HCT116 (cell line): ENCODE data around the gene FAM83F. TPM values are rescaled to one million over a fixed set of nuclear protein-coding genes. Genes with fewer than 3 reads are reported as not detected.

ENCODE experiments used
- ATAC-seq: fragments of 200-7000 bp; cut with Tn5 transposase; 2 replicates; pipeline ENCODE4 v1.9.1; 2020; ENCODE audit warnings: mild to moderate bottlenecking, moderate library complexity
- BruUV-seq: library from RNA; stranded (reverse); fragments of 400-500 nt; replicated peaks from 2 replicates; lab custom pipeline; 2021; lab: Mats Ljungman, UMichigan
- CTCF ChIA-PET: fragments of 300-600 bp; sonication (Branson Sonifier 250); formaldehyde crosslinking; loops from one replicate; lab custom pipeline; 2021; ENCODE audit warnings: antibody characterized with exemption; lab: Charles Lee
- POLR2A ChIA-PET: fragments of 300-600, 350-600 bp; sonication (Branson Sonifier 250); formaldehyde crosslinking; loops from one replicate; lab custom pipeline; 2021; ENCODE audit warnings: antibody characterized with exemption; lab: Charles Lee
- RAD21 ChIA-PET, 2 experiments: fragments of 300-600 bp; sonication (Branson Sonifier 250); formaldehyde crosslinking; loops; one replicate each; lab custom pipeline; 2023; ENCODE audit warnings: low total read pairs in 2 of 2; ENCODE audit not compliant: uncharacterized antibody in 2 of 2, unreplicated experiment in 2 of 2, low non-redundant PET in 1 of 2; lab: Charles Lee
- DNase-seq: peaks from one replicate; pipeline ENCODE4 v3.0.0-alpha.2; 2010; ENCODE audit warnings: low read depth, low spot score
- H2AFZ ChIP-seq: fragments of 200-600 bp; shearing (Covaris generic), sonication (generic); 2 replicates; pipeline ENCODE4 v1.6.1; 2017; ENCODE audit warnings: low read depth, mixed run types, mixed read lengths, antibody characterized with exemption, low read length; ENCODE audit not compliant: poor library complexity, severe bottlenecking
- H3K27ac ChIP-seq: 2 replicates; pipeline ENCODE4 v1.5.1; 2012; ENCODE audit warnings: low read depth, low read length
- H3K27me3 ChIP-seq: fragments of 200-600 bp; sonication (generic); 2 replicates; pipeline ENCODE4 v1.6.1; 2016; ENCODE audit warnings: mixed run types, low read length, mixed read lengths; ENCODE audit not compliant: insufficient read depth
- H3K36me3 ChIP-seq, 2 experiments: fragments of 200-500 bp in 1 of 2; fragments of 200-600 bp in 1 of 2; sonication (Bioruptor generic) in 1 of 2; sonication (generic) in 1 of 2; 2 replicates each; pipeline versions ENCODE4 v1.5.1 to v1.6.1; 2014 to 2016; ENCODE audit warnings: low read length in 2 of 2, inconsistent platforms in 1 of 2, mixed read lengths in 1 of 2, mixed run types in 1 of 2; ENCODE audit not compliant: insufficient read depth in 2 of 2, control insufficient read depth in 1 of 2
- H3K4me1 ChIP-seq, 2 experiments: fragments of 200-600 bp in 1 of 2; sonication (generic) in 1 of 2; 2 replicates each; pipeline versions ENCODE4 v1.5.1 to v1.6.1; 2012 to 2017; ENCODE audit warnings: low read length in 2 of 2, inconsistent platforms in 1 of 2, mild to moderate bottlenecking in 1 of 2, mixed read lengths in 1 of 2, mixed run types in 1 of 2, moderate library complexity in 1 of 2; ENCODE audit not compliant: insufficient read depth in 2 of 2, control insufficient read depth in 1 of 2
- H3K4me2 ChIP-seq: fragments of 200-600 bp; sonication (generic); 2 replicates; pipeline ENCODE4 v1.6.1; 2017; ENCODE audit warnings: mixed run types, low read length, mixed read lengths
- H3K4me3 ChIP-seq, 2 experiments: fragments of 200-600 bp in 1 of 2; sonication (generic) in 1 of 2; replicated peaks in 1 of 2; 2 replicates each; pipeline ENCODE4 v1.5.1; 2011 to 2016; ENCODE audit warnings: low read length in 2 of 2, control low read depth in 1 of 2, low read depth in 1 of 2, mild to moderate bottlenecking in 1 of 2, mixed read lengths in 1 of 2, mixed run types in 1 of 2
- H3K79me2 ChIP-seq: fragments of 200-600 bp; sonication (generic); 2 replicates; pipeline ENCODE4 v1.6.1; 2017; ENCODE audit warnings: mild to moderate bottlenecking, mixed run types, low read length, moderate library complexity, mixed read lengths; ENCODE audit not compliant: insufficient read depth
- H3K9ac ChIP-seq: fragments of 200-600 bp; sonication (generic); 2 replicates; pipeline ENCODE4 v1.6.1; 2016; ENCODE audit warnings: low read length, mixed read lengths
- H3K9me2 ChIP-seq: fragments of 200-600 bp; sonication (generic), shearing (Covaris generic); 2 replicates; pipeline ENCODE4 v1.6.1; 2017; ENCODE audit warnings: mixed run types, mild to moderate bottlenecking, moderate library complexity; ENCODE audit not compliant: insufficient read depth
- H3K9me3 ChIP-seq, 2 experiments: fragments of 200-500 bp in 1 of 2; fragments of 200-600 bp in 1 of 2; sonication (Bioruptor generic) in 1 of 2; sonication (generic) in 1 of 2; 2 replicates each; pipeline ENCODE4 v1.6.1; 2014 to 2017; ENCODE audit warnings: low read length in 2 of 2, mixed read lengths in 2 of 2, inconsistent platforms in 1 of 2, low read depth in 1 of 2, mild to moderate bottlenecking in 1 of 2, mixed run types in 1 of 2, moderate library complexity in 1 of 2; ENCODE audit not compliant: control insufficient read depth in 1 of 2, insufficient read depth in 1 of 2
- H4K20me1 ChIP-seq: fragments of 200-600 bp; sonication (generic), shearing (Covaris generic); 2 replicates; pipeline ENCODE4 v1.6.1; 2017; ENCODE audit warnings: mixed run types, mild to moderate bottlenecking, moderate library complexity; ENCODE audit not compliant: insufficient read depth
- CEBPB ChIP-seq: IDR thresholded peaks from 2 replicates; pipeline ENCODE4 v1.6.1; 2012; ENCODE audit warnings: low read depth
- EGR1 ChIP-seq: IDR thresholded peaks from 2 replicates; pipeline ENCODE4 v1.6.1; 2012; ENCODE audit warnings: low read depth
- ELF1 ChIP-seq: IDR thresholded peaks from 2 replicates; pipeline ENCODE4 v1.6.1; 2012; ENCODE audit warnings: low read depth, borderline replicate concordance
- EZH2phosphoT487 ChIP-seq: fragments of 200-600 bp; IDR thresholded peaks from 2 replicates; pipeline ENCODE4 v1.6.1; 2018; ENCODE audit warnings: antibody characterized with exemption, borderline replicate concordance
- FOSL1 ChIP-seq: IDR thresholded peaks from 2 replicates; pipeline ENCODE4 v1.6.1; 2012; ENCODE audit warnings: low read depth
- SIN3A ChIP-seq: IDR thresholded peaks from 2 replicates; pipeline ENCODE4 v1.6.1; 2012; ENCODE audit warnings: low read depth
- SRF ChIP-seq: IDR thresholded peaks from 2 replicates; pipeline ENCODE4 v1.6.1; 2012; ENCODE audit warnings: low read depth
- YY1 ChIP-seq: IDR thresholded peaks from 2 replicates; pipeline ENCODE4 v1.6.1; 2011; ENCODE audit warnings: low read length, low read depth, moderate library complexity, mild to moderate bottlenecking; ENCODE audit not compliant: insufficient replicate concordance; ENCODE audit errors: extremely low read depth
- intact Hi-C: fragments of 100-400 bp; cut with micrococcal nuclease; formaldehyde crosslinking; loops from 2 replicates; pipeline ENCODE4 v1.10.0; 2022
- total RNA-seq: library from RNA; stranded (reverse); gene quantifications from one replicate; pipeline ENCODE4 v1.2.1, GENCODE V29; 2021; ENCODE audit not compliant: unreplicated experiment
- TF ChIP-seq, protein P1 (sequence below): IDR thresholded peaks from 2 replicates; pipeline ENCODE4 v1.6.1; 2011; ENCODE audit warnings: mild to moderate bottlenecking, low read length, moderate library complexity; ENCODE audit not compliant: insufficient replicate concordance; ENCODE audit errors: extremely low read depth
- TF ChIP-seq, protein P2 (sequence below), 3 experiments: fragments of 200-600 bp in 1 of 3; sonication (generic) in 1 of 3; IDR thresholded peaks in 2 of 3; conservative IDR thresholded peaks in 1 of 3; 2 replicates each; pipeline ENCODE4 v1.5.1; 2012 to 2017; ENCODE audit warnings: low read depth in 2 of 3, low read length in 2 of 3, antibody characterized with exemption in 1 of 3, borderline replicate concordance in 1 of 3, control low read depth in 1 of 3, mild to moderate bottlenecking in 1 of 3, mixed read lengths in 1 of 3, mixed run types in 1 of 3, moderate library complexity in 1 of 3; ENCODE audit not compliant: insufficient read depth in 1 of 3
- TF ChIP-seq, protein P3 (sequence below): IDR thresholded peaks from 2 replicates; pipeline ENCODE4 v1.6.1; 2012

FAM83F gene
- total RNA-seq, 1 experiment from 2014 or later, result 24.5 TPM

DNA sequence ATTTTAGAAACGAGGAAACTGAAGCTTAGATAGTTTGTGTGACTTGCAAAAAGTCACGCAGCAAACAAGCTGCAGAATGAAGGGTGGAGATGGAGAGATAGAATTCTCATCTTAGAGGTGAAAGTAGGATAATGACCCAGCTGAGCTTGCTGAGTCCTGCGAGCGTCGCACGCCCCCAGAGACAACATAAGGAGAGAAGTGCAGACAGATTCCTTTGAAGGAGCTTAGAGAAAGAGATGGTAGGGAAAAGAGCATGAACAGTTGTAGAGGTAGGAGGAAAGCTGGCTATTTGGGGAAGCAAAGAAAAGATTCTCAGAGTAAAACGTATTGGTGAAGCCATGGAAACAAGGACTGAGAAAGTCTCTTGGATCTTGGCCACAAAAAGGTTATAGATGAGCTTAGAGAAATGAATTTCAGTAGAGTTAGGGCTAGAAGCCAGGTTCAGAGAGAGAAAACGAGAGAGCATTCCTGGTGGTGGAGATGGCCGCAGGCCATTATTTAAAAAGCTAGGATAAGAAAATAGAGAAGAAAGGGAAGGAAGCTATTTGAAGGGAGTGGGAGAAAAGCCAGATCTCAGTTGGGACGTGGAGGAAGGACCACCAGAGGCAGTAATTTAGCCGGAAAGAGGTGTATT, 44.8 kb downstream of the FAM83F start:
- Histone ChIP-seq H4K20me1 (no peaks in the 10 kb centered on the region), H3K9ac (no peak overlapping the region), H3K9me3 (no peaks in the 10 kb centered on the region), H2AFZ (no peak overlapping the region), H3K27me3 (no peaks in the 10 kb centered on the region), H3K79me2 (no peaks in the 10 kb centered on the region), H3K4me2 (no peak overlapping the region), H3K9me2 (no peaks in the 10 kb centered on the region)
- ChIA-PET POLR2A (interaction anchor here (0.8 to 1.1 kb wide), 2 partner anchors 11 to 520 kb away, joined by 3 to 4 read pairs; no protein-coding TSS in a partner anchor), RAD21 (no interaction called here), CTCF (interaction anchor here (0.7 to 1.8 kb wide), 5 partner anchors 15 to 561 kb away, joined by 3 to 6 read pairs (median 4); no protein-coding TSS in a partner anchor)
- BruUV-seq, result no TSS peak
- intact Hi-C loops, result loop anchor here (5.0 kb wide), 1 partner anchor 107 kb away; no protein-coding TSS in a partner anchor
- no peak for ATAC-seq
- TF ChIP-seq CEBPB (no peak), FOSL1 (no peak), EGR1 (no peak), SIN3A (no peak), SRF (no peak), EZH2phosphoT487 (no peak), ELF1 (no peak), YY1 (no peak)
- TF ChIP-seq, protein P1, sequence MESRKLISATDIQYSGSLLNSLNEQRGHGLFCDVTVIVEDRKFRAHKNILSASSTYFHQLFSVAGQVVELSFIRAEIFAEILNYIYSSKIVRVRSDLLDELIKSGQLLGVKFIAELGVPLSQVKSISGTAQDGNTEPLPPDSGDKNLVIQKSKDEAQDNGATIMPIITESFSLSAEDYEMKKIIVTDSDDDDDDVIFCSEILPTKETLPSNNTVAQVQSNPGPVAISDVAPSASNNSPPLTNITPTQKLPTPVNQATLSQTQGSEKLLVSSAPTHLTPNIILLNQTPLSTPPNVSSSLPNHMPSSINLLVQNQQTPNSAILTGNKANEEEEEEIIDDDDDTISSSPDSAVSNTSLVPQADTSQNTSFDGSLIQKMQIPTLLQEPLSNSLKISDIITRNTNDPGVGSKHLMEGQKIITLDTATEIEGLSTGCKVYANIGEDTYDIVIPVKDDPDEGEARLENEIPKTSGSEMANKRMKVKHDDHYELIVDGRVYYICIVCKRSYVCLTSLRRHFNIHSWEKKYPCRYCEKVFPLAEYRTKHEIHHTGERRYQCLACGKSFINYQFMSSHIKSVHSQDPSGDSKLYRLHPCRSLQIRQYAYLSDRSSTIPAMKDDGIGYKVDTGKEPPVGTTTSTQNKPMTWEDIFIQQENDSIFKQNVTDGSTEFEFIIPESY, result no peak
- TF ChIP-seq, protein P2, sequence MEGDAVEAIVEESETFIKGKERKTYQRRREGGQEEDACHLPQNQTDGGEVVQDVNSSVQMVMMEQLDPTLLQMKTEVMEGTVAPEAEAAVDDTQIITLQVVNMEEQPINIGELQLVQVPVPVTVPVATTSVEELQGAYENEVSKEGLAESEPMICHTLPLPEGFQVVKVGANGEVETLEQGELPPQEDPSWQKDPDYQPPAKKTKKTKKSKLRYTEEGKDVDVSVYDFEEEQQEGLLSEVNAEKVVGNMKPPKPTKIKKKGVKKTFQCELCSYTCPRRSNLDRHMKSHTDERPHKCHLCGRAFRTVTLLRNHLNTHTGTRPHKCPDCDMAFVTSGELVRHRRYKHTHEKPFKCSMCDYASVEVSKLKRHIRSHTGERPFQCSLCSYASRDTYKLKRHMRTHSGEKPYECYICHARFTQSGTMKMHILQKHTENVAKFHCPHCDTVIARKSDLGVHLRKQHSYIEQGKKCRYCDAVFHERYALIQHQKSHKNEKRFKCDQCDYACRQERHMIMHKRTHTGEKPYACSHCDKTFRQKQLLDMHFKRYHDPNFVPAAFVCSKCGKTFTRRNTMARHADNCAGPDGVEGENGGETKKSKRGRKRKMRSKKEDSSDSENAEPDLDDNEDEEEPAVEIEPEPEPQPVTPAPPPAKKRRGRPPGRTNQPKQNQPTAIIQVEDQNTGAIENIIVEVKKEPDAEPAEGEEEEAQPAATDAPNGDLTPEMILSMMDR (IDR thresholded peaks at IDR 0.05 in 2 of 3, conservative IDR thresholded peaks at IDR 0.05 in 1 of 3; ENCODE audit: borderline replicate concordance in 1 of 3, insufficient read depth in 1 of 3, low read depth in 2 of 3, low read length in 2 of 3), result no peak
- TF ChIP-seq, protein P3, sequence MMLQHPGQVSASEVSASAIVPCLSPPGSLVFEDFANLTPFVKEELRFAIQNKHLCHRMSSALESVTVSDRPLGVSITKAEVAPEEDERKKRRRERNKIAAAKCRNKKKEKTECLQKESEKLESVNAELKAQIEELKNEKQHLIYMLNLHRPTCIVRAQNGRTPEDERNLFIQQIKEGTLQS, result no peak
- TF ChIP-seq, all 23 proteins: peak for 0
- no peaks in the 10 kb centered on the region for H3K36me3 ChIP-seq
- H3K4me3 ChIP-seq, result no peak overlapping the region
- no peak overlapping the region for H3K27ac ChIP-seq
- peaks cover 5 to 7% of the 10 kb centered on the region in 2 experiments for H3K4me1 ChIP-seq
- no peak for DNase-seq
